Left lung (tissue), 10 donors: ENCODE measurements around the gene PDE11A. TPM values are rescaled to one million over a fixed set of nuclear protein-coding genes. Genes with fewer than 3 reads are reported as not detected.
"Not testable (repeated sequence)": the region's sequence is repeated elsewhere in the genome, so short reads cannot be mapped to it uniquely, and the experiment has no call there.

Experiments
- ATAC-seq: fragments of 200-7000 bp; cut with Tn5 transposase; one replicate; pipeline ENCODE4 v1.9.1; 2020; ENCODE audit warnings: moderate library complexity
- DNase-seq, 4 donors: peaks; one replicate each; pipeline ENCODE4 v3.0.0-alpha.2; 2013 to 2020
- H3K27ac ChIP-seq, 2 donors: fragments of 200-600 bp; sonication (generic) in 1 of 2; one replicate each; pipeline versions ENCODE4 v1.5.0 to v1.8.0; 2020 to 2021
- H3K27me3 ChIP-seq, 2 donors: fragments of 200-600 bp; sonication (generic) in 1 of 2; one replicate each; pipeline versions ENCODE4 v1.5.0 to v1.8.0; 2020 to 2021
- H3K36me3 ChIP-seq, 2 donors: fragments of 200-600 bp; sonication (generic) in 1 of 2; one replicate each; pipeline versions ENCODE4 v1.5.0 to v1.8.0; 2020 to 2021
- H3K4me1 ChIP-seq, 2 donors: fragments of 200-600 bp; one replicate each; pipeline ENCODE4 v1.8.0; 2021
- H3K4me3 ChIP-seq, 2 donors: fragments of 200-600 bp; sonication (generic) in 1 of 2; one replicate each; pipeline versions ENCODE4 v1.5.0 to v1.8.0; 2020 to 2021; ENCODE audit warnings: mild to moderate bottlenecking in 1 of 2
- H3K9me3 ChIP-seq, 2 donors: fragments of 200-600 bp; sonication (generic) in 1 of 2; one replicate each; pipeline versions ENCODE4 v1.5.0 to v1.8.0; 2020 to 2021
- intact Hi-C, 2 donors: fragments of 100-400 bp; cut with DNase I; formaldehyde crosslinking; loops; one replicate each; pipeline versions ENCODE4 v1.11.2 to v1.14.2; 2022
- polyA plus RNA-seq, 6 donors: library from polyadenylated mRNA; unstranded; fragments of 120-200 nt; gene quantifications; one replicate each; pipeline ENCODE4 v1.2.1, GENCODE V29; 2013; ENCODE audit not compliant: insufficient read length in 6 of 6
- total RNA-seq, 2 donors: library from RNA; stranded (reverse); fragmentation: NEBNext Ultra II Directional; extraction: Animal tissue kit (Norgen Biotek cat#: 25700); gene quantifications; one replicate each; pipeline ENCODE4 v1.2.1, GENCODE V29; 2021
- TF ChIP-seq, protein P1 (sequence below), 2 donors: fragments of 200-600 bp; sonication (generic) in 1 of 2; IDR thresholded peaks; one replicate each; pipeline versions ENCODE4 v1.5.0 to v1.8.0; 2021; ENCODE audit warnings: antibody characterized with exemption in 2 of 2
- donor health status: DM: no; HTN: yes; CAD: no.
- donor health status: DM: no; HTN: no; CAD: no.

The PDE11A gene
- total and polyA plus RNA-seq, 8 donors, result 0.24 to 0.73 (median 0.35) TPM

GRCh38 chr2:177796654-177797415 is 275.7 kb downstream of the PDE11A start:
- Histone ChIP-seq H3K27me3 (no peaks in the 10 kb centered on the region), H3K4me1 (no peaks in the 10 kb centered on the region), H3K27ac (no peak overlapping the region), H3K4me3 (no peak overlapping the region), H3K9me3 (no peaks in the 10 kb centered on the region), H3K36me3 (no peaks in the 10 kb centered on the region)
- intact Hi-C loops, result no loop called here
- TF ChIP-seq, protein P1, sequence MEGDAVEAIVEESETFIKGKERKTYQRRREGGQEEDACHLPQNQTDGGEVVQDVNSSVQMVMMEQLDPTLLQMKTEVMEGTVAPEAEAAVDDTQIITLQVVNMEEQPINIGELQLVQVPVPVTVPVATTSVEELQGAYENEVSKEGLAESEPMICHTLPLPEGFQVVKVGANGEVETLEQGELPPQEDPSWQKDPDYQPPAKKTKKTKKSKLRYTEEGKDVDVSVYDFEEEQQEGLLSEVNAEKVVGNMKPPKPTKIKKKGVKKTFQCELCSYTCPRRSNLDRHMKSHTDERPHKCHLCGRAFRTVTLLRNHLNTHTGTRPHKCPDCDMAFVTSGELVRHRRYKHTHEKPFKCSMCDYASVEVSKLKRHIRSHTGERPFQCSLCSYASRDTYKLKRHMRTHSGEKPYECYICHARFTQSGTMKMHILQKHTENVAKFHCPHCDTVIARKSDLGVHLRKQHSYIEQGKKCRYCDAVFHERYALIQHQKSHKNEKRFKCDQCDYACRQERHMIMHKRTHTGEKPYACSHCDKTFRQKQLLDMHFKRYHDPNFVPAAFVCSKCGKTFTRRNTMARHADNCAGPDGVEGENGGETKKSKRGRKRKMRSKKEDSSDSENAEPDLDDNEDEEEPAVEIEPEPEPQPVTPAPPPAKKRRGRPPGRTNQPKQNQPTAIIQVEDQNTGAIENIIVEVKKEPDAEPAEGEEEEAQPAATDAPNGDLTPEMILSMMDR (IDR thresholded peaks at IDR 0.05), result no peak
- DNase-seq (no peak), ATAC-seq (no peak)

GRCh38 chr2:177796011-177796410 is 276.6 kb downstream of the PDE11A start:
- Histone ChIP-seq H3K27ac (no peak overlapping the region), H3K9me3 (no peaks in the 10 kb centered on the region), H3K36me3 (no peaks in the 10 kb centered on the region), H3K4me1 (no peaks in the 10 kb centered on the region), H3K4me3 (no peak overlapping the region), H3K27me3 (no peaks in the 10 kb centered on the region)
- TF ChIP-seq, protein P1 (IDR thresholded peaks at IDR 0.05), result no peak
- intact Hi-C loops, result no loop called here
- DNase-seq (no peak), ATAC-seq (no peak)

- H3K27me3 ChIP-seq, H3K9me3 ChIP-seq, H3K4me3 ChIP-seq, intact Hi-C loops, H3K36me3 ChIP-seq: not testable (repeated sequence)
- DNase-seq, result peak in 1 of 4 donors; percentile 36
- peak; percentile 81 for ATAC-seq
- peak overlapping the region in 1 of 2 donors; percentile 45 for H3K27ac ChIP-seq
- H3K4me1 ChIP-seq, result peaks cover 0 to 14% of the 10 kb centered on the region in 2 donors
Measured at GRCh38 chr2:177785143-177785542, 287.4 kb downstream of the PDE11A start.

GRCh38 chr2:177784745-177785067 is 287.9 kb downstream of the PDE11A start:
- DNase-seq, result no peak
- no peaks in the 10 kb centered on the region for H3K36me3 ChIP-seq
- TF ChIP-seq, protein P1 (IDR thresholded peaks at IDR 0.05), result no peak
- no peak overlapping the region for H3K4me3 ChIP-seq
- H3K9me3 ChIP-seq, result no peaks in the 10 kb centered on the region
- peak overlapping the region; percentile 0 to 45 for H3K27ac ChIP-seq
- no peaks in the 10 kb centered on the region for H3K27me3 ChIP-seq
- intact Hi-C loops, result no loop called here
- ATAC-seq, result no peak
- peaks cover 0 to 14% of the 10 kb centered on the region in 2 donors for H3K4me1 ChIP-seq

GRCh38 chr2:177783835-177784744 is 288.5 kb downstream of the PDE11A start:
- Histone ChIP-seq H3K27ac (peak overlapping the region; percentile 0 to 45), H3K27me3 (no peaks in the 10 kb centered on the region), H3K36me3 (no peaks in the 10 kb centered on the region), H3K4me3 (no peak overlapping the region), H3K4me1 (peaks cover 0 to 14% of the 10 kb centered on the region in 2 donors), H3K9me3 (no peaks in the 10 kb centered on the region)
- ATAC-seq, result peak; percentile 85
- DNase-seq, result no peak
- TF ChIP-seq, protein P1 (IDR thresholded peaks at IDR 0.05), result no peak
- intact Hi-C loops, result no loop called here
